ENCODE measurements around the gene SFRP2. TPM values are rescaled to one million over a fixed set of nuclear protein-coding genes. Genes with fewer than 3 reads are reported as not detected.

The SFRP2 gene
- total RNA-seq, 1 experiment from 2014 or later = 0.26 TPM

- ATAC-seq = no peak
- intact Hi-C loops (cut with micrococcal nuclease; ENCODE audit: unreplicated experiment) = no loop called here
Observed at GRCh38 chr4:153784166-153784699, 4.7 kb downstream of the SFRP2 start.

GRCh38 chr4:153782581-153782980 lies 6.3 kb downstream of the SFRP2 start:
- Histone ChIP-seq H3K27ac (ENCODE audit: low read length) (no peak overlapping the region), H3K9me3 (ENCODE audit: control insufficient read depth, insufficient read depth, low read depth, low read length) (no peaks in the 10 kb centered on the region), H3K36me3 (ENCODE audit: control insufficient read depth, insufficient read depth, low read length) (no peaks in the 10 kb centered on the region), H3K4me3 (ENCODE audit: low read depth in 2 of 2, low read length in 2 of 2) (no peak overlapping the region), H3K4me1 (ENCODE audit: control insufficient read depth, insufficient read depth, low read length) (no peaks in the 10 kb centered on the region), H3K27me3 (ENCODE audit: control insufficient read depth, insufficient read depth, low read length) (peaks cover 8% of the 10 kb centered on the region)
- ChIA-PET CTCF (no interaction called here), POLR2A (no interaction called here)
- intact Hi-C loops (cut with micrococcal nuclease; ENCODE audit: unreplicated experiment) = no loop called here
- no peak for DNase-seq (ENCODE audit: low read depth, low spot score)
- ATAC-seq = no peak
- BruUV-seq (replicated peaks) = no TSS peak
- no peak for TF ChIP-seq REST (IDR thresholded peaks at IDR 0.05; ENCODE audit: insufficient read depth in 1 of 2, low read depth in 2 of 2, low read length in 1 of 2)
- TF ChIP-seq TCF7L2 (IDR thresholded peaks at IDR 0.05; ENCODE audit: low read depth, low read length) = no peak
- in situ Hi-C loops (cut with HindIII; ENCODE audit: low pct_unique_long_range_greater_than_20kb, low sequenced_read_pairs) = no loop called here

More at GRCh38 chr4:153784166-153784699, 4.7 kb downstream of the SFRP2 start:
- Histone ChIP-seq H3K4me1 (ENCODE audit: control insufficient read depth, insufficient read depth, low read length) (no peaks in the 10 kb centered on the region), H3K27me3 (ENCODE audit: control insufficient read depth, insufficient read depth, low read length) (peaks cover 8% of the 10 kb centered on the region), H3K4me3 (ENCODE audit: low read depth in 2 of 2, low read length in 2 of 2) (no peak overlapping the region), H3K9me3 (ENCODE audit: control insufficient read depth, insufficient read depth, low read depth, low read length) (no peaks in the 10 kb centered on the region), H3K36me3 (ENCODE audit: control insufficient read depth, insufficient read depth, low read length) (no peaks in the 10 kb centered on the region), H3K27ac (ENCODE audit: low read length) (no peak overlapping the region)
- no peak for DNase-seq (ENCODE audit: low read depth, low spot score)
- CTCF ChIA-PET = no interaction called here
- TF ChIP-seq TCF7L2 (IDR thresholded peaks at IDR 0.05; ENCODE audit: low read depth, low read length) (no peak), REST (IDR thresholded peaks at IDR 0.05; ENCODE audit: insufficient read depth in 1 of 2, low read depth in 2 of 2, low read length in 1 of 2) (no peak), CTCF (IDR thresholded peaks at IDR 0.05) (no peak), SIN3A (IDR thresholded peaks at IDR 0.05; ENCODE audit: borderline replicate concordance, insufficient read depth, low read depth, low read length) (no peak), POLR2AphosphoS5 (IDR thresholded peaks at IDR 0.05; ENCODE audit: low read depth, low read length) (no peak)
- BruUV-seq (replicated peaks) = no TSS peak
- in situ Hi-C loops (cut with HindIII; ENCODE audit: low pct_unique_long_range_greater_than_20kb, low sequenced_read_pairs) = no loop called here
- POLR2A ChIA-PET = no interaction called here
